Endothelial cell of umbilical vein (primary cell): ENCODE measurements around the gene ZFAND6. TPM values are rescaled to one million over a fixed set of nuclear protein-coding genes. Genes with fewer than 3 reads are reported as not detected.

ENCODE experiments used
- BruUV-seq: library from RNA; stranded (reverse); fragments of 400-500 nt; replicated peaks from 2 replicates; lab custom pipeline; 2021; lab: Mats Ljungman, UMichigan
- CTCF ChIA-PET: fragments of 300-600, 350-600 bp; sonication (Branson Sonifier 250); formaldehyde crosslinking; loops from one replicate; lab custom pipeline; 2021; ENCODE audit warnings: antibody characterized with exemption, inconsistent platforms; lab: Charles Lee
- POLR2A ChIA-PET: fragments of 300-600, 350-600 bp; sonication (Branson Sonifier 250); formaldehyde crosslinking; loops from one replicate; lab custom pipeline; 2021; ENCODE audit warnings: antibody characterized with exemption, inconsistent platforms; lab: Charles Lee
- DNase-seq: peaks from one replicate; pipeline ENCODE4 v3.0.0-alpha.2; 2011; ENCODE audit warnings: low read depth, low spot score
- FAIRE-seq: peaks from 2 replicates; lab custom pipeline; 2011; peaks lifted over from hg19 to GRCh38; lab: Jason Lieb, UNC
- H2AFZ ChIP-seq: 2 replicates; pipeline ENCODE4 v1.6.0; 2012; ENCODE audit warnings: low read depth, low read length, control low read depth, inconsistent platforms
- H3K27ac ChIP-seq: 2 replicates; pipeline ENCODE4 v1.5.1; 2011; ENCODE audit warnings: low read depth, mild to moderate bottlenecking, control low read depth, low read length, moderate library complexity; ENCODE audit not compliant: insufficient read depth
- H3K27me3 ChIP-seq, 2 experiments: 2 replicates each; pipeline versions ENCODE4 v1.6.0 to v1.6.1; 2011; ENCODE audit warnings: low read length in 2 of 2, mixed read lengths in 1 of 2; ENCODE audit not compliant: control insufficient read depth in 2 of 2, insufficient read depth in 2 of 2
- H3K36me3 ChIP-seq, 2 experiments: 2 replicates in 1 of 2; 3 replicates in 1 of 2; pipeline ENCODE4 v1.5.1; 2011; ENCODE audit warnings: low read length in 2 of 2, mild to moderate bottlenecking in 1 of 2, moderate library complexity in 1 of 2; ENCODE audit not compliant: control insufficient read depth in 2 of 2, insufficient read depth in 2 of 2; ENCODE audit errors: extremely low read depth in 1 of 2
- H3K4me1 ChIP-seq: 3 replicates; pipeline ENCODE4 v1.5.1; 2011; ENCODE audit warnings: mild to moderate bottlenecking, low read length; ENCODE audit not compliant: control insufficient read depth, insufficient read depth; ENCODE audit errors: extremely low read depth
- H3K4me2 ChIP-seq: 2 replicates; pipeline ENCODE4 v1.6.1; 2011; ENCODE audit warnings: low read length, control low read depth, mixed read lengths; ENCODE audit not compliant: insufficient read depth
- H3K4me3 ChIP-seq, 3 experiments: fragments of 200-600 bp in 1 of 3; sonication (generic), shearing (Covaris generic) in 1 of 3; replicated peaks in 1 of 3; 2 replicates each; pipeline ENCODE4 v1.5.1; 2011 to 2016; ENCODE audit warnings: control low read depth in 3 of 3, low read length in 3 of 3, mild to moderate bottlenecking in 2 of 3, inconsistent platforms in 1 of 3, low read depth in 1 of 3, moderate library complexity in 1 of 3; ENCODE audit not compliant: insufficient read depth in 1 of 3
- H3K79me2 ChIP-seq: 2 replicates; pipeline ENCODE4 v1.6.0; 2012; ENCODE audit warnings: low read length, inconsistent platforms; ENCODE audit not compliant: control insufficient read depth, insufficient read depth
- H3K9ac ChIP-seq: replicated peaks from 2 replicates; pipeline ENCODE3; 2011; ENCODE audit warnings: low read length, control low read depth; ENCODE audit not compliant: insufficient read depth; ENCODE audit errors: extremely low read depth
- H3K9me1 ChIP-seq: replicated peaks from 3 replicates; pipeline ENCODE4 v1.6.0; 2011; ENCODE audit warnings: mild to moderate bottlenecking, low read length; ENCODE audit not compliant: control insufficient read depth, insufficient read depth; ENCODE audit errors: extremely low read depth
- H3K9me3 ChIP-seq: replicated peaks from 2 replicates; pipeline ENCODE4 v1.5.1; 2012; ENCODE audit warnings: low read length, inconsistent platforms; ENCODE audit not compliant: control insufficient read depth, insufficient read depth
- H4K20me1 ChIP-seq: replicated peaks from 2 replicates; pipeline ENCODE3; 2011; ENCODE audit warnings: mild to moderate bottlenecking, low read length; ENCODE audit not compliant: control insufficient read depth, insufficient read depth; ENCODE audit errors: extremely low read depth
- CTCF ChIP-seq, 2 donors: IDR thresholded peaks; 1 replicate in 1 of 2; 2 replicates in 1 of 2; pipeline ENCODE4 v1.5.1; 2011; ENCODE audit warnings: low read length in 2 of 2, mild to moderate bottlenecking in 2 of 2, moderate library complexity in 2 of 2, control low read depth in 1 of 2, inconsistent platforms in 1 of 2, low read depth in 1 of 2; ENCODE audit not compliant: insufficient read depth in 1 of 2; ENCODE audit errors: extremely low read depth in 1 of 2
- EZH2 ChIP-seq: IDR thresholded peaks from 2 replicates; pipeline ENCODE4 v1.6.1; 2012; ENCODE audit warnings: borderline replicate concordance, low read depth, mild to moderate bottlenecking, moderate library complexity, low read length, inconsistent platforms; ENCODE audit not compliant: severe bottlenecking
- FOS ChIP-seq: IDR thresholded peaks from 2 replicates; pipeline ENCODE4 v1.6.1; 2011; ENCODE audit warnings: mild to moderate bottlenecking, low read length, moderate library complexity, borderline replicate concordance; ENCODE audit not compliant: insufficient read depth
- GATA2 ChIP-seq: IDR thresholded peaks from 2 replicates; pipeline ENCODE4 v1.7.0; 2011; ENCODE audit warnings: low read depth, mild to moderate bottlenecking, moderate library complexity, mixed read lengths, low read length; ENCODE audit not compliant: insufficient read length, insufficient read depth
- JUN ChIP-seq: IDR thresholded peaks from 2 replicates; pipeline ENCODE4 v1.6.1; 2011; ENCODE audit warnings: borderline replicate concordance, low read depth; ENCODE audit not compliant: insufficient read length, insufficient read depth
- MYC ChIP-seq: IDR thresholded peaks from one replicate; pipeline ENCODE4 v1.6.1; 2011; ENCODE audit warnings: mild to moderate bottlenecking, low read depth, low read length
- POLR2A ChIP-seq: IDR thresholded peaks from 2 replicates; pipeline ENCODE4 v1.6.1; 2012; ENCODE audit warnings: low read depth, mild to moderate bottlenecking, control low read depth, low read length
- POLR2AphosphoS5 ChIP-seq: IDR thresholded peaks from 2 replicates; pipeline ENCODE4 v1.6.1; 2012; ENCODE audit warnings: low read depth, mild to moderate bottlenecking, control low read depth, low read length, moderate library complexity; ENCODE audit not compliant: insufficient read depth
- dilution Hi-C: fragments of 300-500 bp; cut with MboI; formaldehyde crosslinking; loops from one replicate; pipeline ENCODE4 v1.15.0; 2019; ENCODE audit warnings: low sequenced_read_pairs; ENCODE audit not compliant: extremely low pct_ligation_motif_present
- intact Hi-C: fragments of 100-400 bp; cut with micrococcal nuclease; formaldehyde crosslinking; loops from one replicate; pipeline ENCODE4 v1.10.0; 2022
- polyA plus RNA-seq, 4 experiments: library from polyadenylated mRNA; depleted of rRNA in 3 of 4; stranded (reverse) in 3 of 4; unstranded in 1 of 4; fragments of >200 nt; gene quantifications; 2 replicates each; pipeline versions ENCODE4 v1.2.1 to v1.2.3, GENCODE V29; 2011 to 2012; ENCODE audit warnings: missing spikeins in 1 of 4
- total RNA-seq: library from RNA; stranded (reverse); gene quantifications from 2 replicates; pipeline ENCODE4 v1.2.3, GENCODE V29; 2021
- TF ChIP-seq, protein P1 (sequence below): IDR thresholded peaks from 2 replicates; pipeline ENCODE4 v1.6.1; 2011; ENCODE audit not compliant: insufficient read depth, insufficient read length

The ZFAND6 gene
- total and polyA plus RNA-seq, 2 donors (not counting 3 experiments of a cell fraction or from before 2014, with no cell fraction given) = 50.3 to 97.9 TPM

GRCh38 chr15:80026754-80027153 is 32.7 kb upstream of the ZFAND6 start:
- no peaks in the 10 kb centered on the region for H3K9me1 ChIP-seq
- no peak overlapping the region for H3K4me3 ChIP-seq
- peaks cover 0 to 6% of the 10 kb centered on the region in 2 experiments for H3K27me3 ChIP-seq
- H3K27ac ChIP-seq = no peak overlapping the region
- DNase-seq (no peak), FAIRE-seq (no peak)
- H3K79me2 ChIP-seq = no peaks in the 10 kb centered on the region
- TF ChIP-seq POLR2AphosphoS5 = no peak
- TF ChIP-seq, protein P1, sequence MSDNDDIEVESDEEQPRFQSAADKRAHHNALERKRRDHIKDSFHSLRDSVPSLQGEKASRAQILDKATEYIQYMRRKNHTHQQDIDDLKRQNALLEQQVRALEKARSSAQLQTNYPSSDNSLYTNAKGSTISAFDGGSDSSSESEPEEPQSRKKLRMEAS = no peak
- TF ChIP-seq POLR2A = no peak
- TF ChIP-seq FOS = no peak
- no peak for TF ChIP-seq CTCF (IDR thresholded peaks at IDR 0.05; ENCODE audit: extremely low read depth in 1 of 2, insufficient read depth in 1 of 2, low read depth in 1 of 2, low read length in 2 of 2)
- TF ChIP-seq GATA2 = no peak
- TF ChIP-seq EZH2 = no peak
- TF ChIP-seq JUN = no peak
- no peak for TF ChIP-seq MYC
- H2AFZ ChIP-seq = no peak overlapping the region
- H3K9me3 ChIP-seq = no peaks in the 10 kb centered on the region
- no peaks in the 10 kb centered on the region for H4K20me1 ChIP-seq
- ChIA-PET CTCF (no interaction called here), POLR2A (no interaction called here)
- H3K36me3 ChIP-seq = no peaks in the 10 kb centered on the region
- no TSS peak for BruUV-seq
- H3K4me2 ChIP-seq = no peak overlapping the region
- H3K4me1 ChIP-seq = peaks cover under 1% of the 10 kb centered on the region
- H3K9ac ChIP-seq = no peak overlapping the region
- intact Hi-C loops = no loop called here
- dilution Hi-C loops = no loop called here
